Bone marrow (tissue), 2 donors: ENCODE measurements around the gene BIN1.
"Not testable (repeated sequence)": the region's sequence is repeated elsewhere in the genome, so short reads cannot be mapped to it uniquely, and the experiment has no call there.

Experiments
- DNase-seq, 2 donors: peaks; one replicate each; lab custom pipeline; 2025; lab: John Stamatoyannopoulos, UW

BIN1 gene

GRCh38 chr2:127047716-127048617, 59.0 kb downstream of the BIN1 start:
- no peak for DNase-seq

- no peak for DNase-seq
Measured at GRCh38 chr2:127047054-127047453, 59.9 kb downstream of the BIN1 start.

- no peak for DNase-seq
Measured at GRCh38 chr2:127046579-127046978, 60.4 kb downstream of the BIN1 start.

GRCh38 chr2:127045792-127046501, 61.0 kb downstream of the BIN1 start:
- no peak for DNase-seq

GRCh38 chr2:127044977-127045661, 61.8 kb downstream of the BIN1 start:
- no peak for DNase-seq

- DNase-seq = no peak
Measured at GRCh38 chr2:127044165-127044718, 62.7 kb downstream of the BIN1 start.

- no peak for DNase-seq
Measured at GRCh38 chr2:127043367-127044164, 63.4 kb downstream of the BIN1 start.

- DNase-seq = no peak
Measured at GRCh38 chr2:127041259-127041970, 65.5 kb downstream of the BIN1 start.

GRCh38 chr2:127040169-127040568, 66.8 kb downstream of the BIN1 start:
- no peak for DNase-seq

GRCh38 chr2:127039387-127040031, 67.4 kb downstream of the BIN1 start:
- DNase-seq = no peak

GRCh38 chr2:127037476-127037875, 69.5 kb downstream of the BIN1 start:
- DNase-seq = no peak

GRCh38 chr2:127034883-127035611, 71.9 kb downstream of the BIN1 start:
- no peak for DNase-seq

- no peak for DNase-seq
Measured at GRCh38 chr2:127034051-127034450, 72.9 kb downstream of the BIN1 start.

- DNase-seq = no peak
Measured at GRCh38 chr2:127032621-127033020, 74.3 kb downstream of the BIN1 start.

GRCh38 chr2:127029350-127030051, 77.5 kb downstream of the BIN1 start:
- DNase-seq = no peak

GRCh38 chr2:127028745-127029144, 78.2 kb downstream of the BIN1 start:
- DNase-seq = not testable (repeated sequence)

- DNase-seq = no peak
Measured at GRCh38 chr2:127027715-127028114, 79.2 kb downstream of the BIN1 start.

- DNase-seq = no peak
Measured at GRCh38 chr2:127025359-127026166, 81.4 kb downstream of the BIN1 start.
